ENCODE measurements around the gene L3MBTL3.

The L3MBTL3 gene

GRCh38 chr6:130018292-130018743 is at the start of gene L3MBTL3:
TSS of gene L3MBTL3 (plus strand) at chr6:130018581. CDS start at chr6:130042700, 24,119 bp downstream.
- in situ Hi-C loops (cut with MboI; ENCODE audit: low sequenced_read_pairs) = loop anchor here (25.0 kb wide), 1 partner anchor 406 kb away; no protein-coding TSS in a partner anchor

DNA sequence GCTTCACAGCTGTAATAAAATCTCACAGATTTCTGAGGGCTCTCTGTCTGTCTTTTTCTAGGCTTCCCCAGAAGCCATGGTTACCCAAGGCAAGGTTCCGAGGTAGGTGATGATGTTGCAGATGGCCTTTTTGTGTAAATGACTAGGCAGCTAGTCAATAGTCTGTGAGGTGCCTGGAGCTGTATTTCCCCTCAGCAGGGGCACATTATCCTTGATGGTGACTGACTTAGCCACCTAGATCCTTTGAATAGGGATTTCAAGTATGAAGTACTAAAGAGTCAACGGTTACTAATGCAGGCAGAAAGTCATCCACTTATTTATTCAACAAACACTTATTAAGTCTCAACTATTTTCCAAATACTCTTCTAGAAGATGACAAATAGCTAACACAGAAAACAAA is 49.3 kb upstream of the L3MBTL3 start:
- in situ Hi-C loops (cut with MboI; ENCODE audit: low sequenced_read_pairs) = no loop called here

DNA sequence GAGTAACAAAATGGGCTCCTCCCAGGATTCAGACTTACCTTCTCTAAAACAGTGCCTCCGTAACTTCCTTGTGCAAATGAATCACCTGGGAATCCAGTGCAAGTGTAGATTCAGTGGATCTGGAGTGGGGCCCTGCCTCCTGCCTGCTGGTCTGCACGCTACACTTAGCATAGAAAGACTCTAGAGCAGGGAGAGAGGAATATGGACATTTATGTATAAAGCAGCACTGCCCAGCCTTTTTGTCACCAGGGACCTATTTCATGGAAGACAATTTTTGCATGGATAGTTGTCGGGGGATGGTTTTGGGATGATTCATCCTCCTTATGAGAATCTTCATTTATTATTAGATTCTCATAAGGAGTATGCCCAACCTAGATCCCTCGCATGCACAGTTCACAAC is 42.3 kb upstream of the L3MBTL3 start:
- in situ Hi-C loops (cut with MboI; ENCODE audit: low sequenced_read_pairs) = no loop called here

GRCh38 chr6:129978148-129978916 is 40.0 kb upstream of the L3MBTL3 start:
- in situ Hi-C loops (cut with MboI; ENCODE audit: low sequenced_read_pairs) = no loop called here

- in situ Hi-C loops (cut with MboI; ENCODE audit: low sequenced_read_pairs) = no loop called here
Measured at GRCh38 chr6:129980821-129981220, 37.6 kb upstream of the L3MBTL3 start.

- in situ Hi-C loops (cut with MboI; ENCODE audit: low sequenced_read_pairs) = no loop called here
Measured at GRCh38 chr6:129981598-129981997, 36.8 kb upstream of the L3MBTL3 start.

GRCh38 chr6:129989396-129989795 is 29.0 kb upstream of the L3MBTL3 start:
- in situ Hi-C loops (cut with MboI; ENCODE audit: low sequenced_read_pairs) = no loop called here

GRCh38 chr6:129992881-129993280 is 25.5 kb upstream of the L3MBTL3 start:
- in situ Hi-C loops (cut with MboI; ENCODE audit: low sequenced_read_pairs) = no loop called here

- in situ Hi-C loops (cut with MboI; ENCODE audit: low sequenced_read_pairs) = no loop called here
Measured at GRCh38 chr6:129994410-129994809, 24.0 kb upstream of the L3MBTL3 start.

DNA sequence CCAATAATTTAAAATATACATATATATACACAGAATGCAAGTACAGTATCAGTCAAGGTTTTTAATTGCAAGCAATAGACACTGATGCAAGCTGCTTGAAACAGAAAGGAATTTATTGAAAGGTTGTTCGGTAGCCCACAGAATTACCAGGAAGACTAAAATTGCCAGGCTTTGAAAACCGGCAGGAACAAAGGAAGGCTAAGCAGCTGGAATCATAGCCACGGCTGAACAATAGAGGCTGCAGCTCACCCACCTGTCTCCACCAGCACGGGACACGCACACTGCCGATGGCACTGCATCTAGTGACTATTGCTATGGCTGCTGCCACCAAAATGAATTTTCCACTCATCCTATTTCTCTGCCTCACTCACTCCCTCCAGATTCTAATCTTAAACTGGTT is 22.0 kb upstream of the L3MBTL3 start:
- in situ Hi-C loops (cut with MboI; ENCODE audit: low sequenced_read_pairs) = no loop called here

DNA sequence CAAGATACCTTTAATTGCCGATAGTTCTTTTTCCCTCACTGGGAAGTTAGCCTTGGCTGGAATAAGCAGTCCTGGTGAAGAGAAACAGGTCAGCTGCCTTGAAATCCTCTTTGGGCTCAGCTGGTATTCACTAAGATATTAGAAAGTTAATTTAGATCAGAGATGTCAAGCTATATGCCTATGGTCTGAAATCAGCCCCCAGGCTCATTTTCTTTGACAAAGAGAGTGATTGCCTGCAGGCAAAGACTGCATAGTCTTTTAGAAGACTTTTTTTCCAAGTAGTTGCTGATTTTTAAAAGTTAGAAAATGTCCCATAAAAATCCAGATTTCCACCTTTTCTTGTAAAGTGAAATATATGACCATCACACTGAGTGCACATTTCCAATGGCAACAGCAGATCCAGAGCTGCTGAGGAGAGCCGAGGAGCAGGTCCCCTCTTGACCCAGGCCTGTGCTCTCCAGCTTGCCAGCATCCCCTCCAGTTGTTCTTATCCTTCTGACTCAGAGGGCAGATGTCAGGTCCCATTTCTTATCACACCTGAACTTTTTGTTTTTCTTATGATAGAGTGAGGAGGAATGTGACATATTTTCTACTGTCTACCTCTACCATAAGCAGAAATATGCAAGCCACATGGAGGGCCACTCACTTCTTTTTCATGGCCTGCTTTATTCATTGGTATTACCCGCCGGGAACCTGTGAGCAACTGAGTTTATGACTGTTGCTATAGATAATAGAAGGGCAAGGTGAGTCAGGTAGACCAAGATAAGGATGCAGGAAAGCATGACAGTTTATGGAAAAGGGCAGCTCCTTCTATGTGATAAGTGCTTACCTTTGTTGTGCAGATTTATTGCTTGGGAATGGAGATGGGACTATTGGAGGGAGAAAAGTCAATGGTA is 17.6 kb upstream of the L3MBTL3 start:
- in situ Hi-C loops (cut with MboI; ENCODE audit: low sequenced_read_pairs) = loop anchor here (25.0 kb wide), 1 partner anchor 388 kb away; no protein-coding TSS in a partner anchor

DNA sequence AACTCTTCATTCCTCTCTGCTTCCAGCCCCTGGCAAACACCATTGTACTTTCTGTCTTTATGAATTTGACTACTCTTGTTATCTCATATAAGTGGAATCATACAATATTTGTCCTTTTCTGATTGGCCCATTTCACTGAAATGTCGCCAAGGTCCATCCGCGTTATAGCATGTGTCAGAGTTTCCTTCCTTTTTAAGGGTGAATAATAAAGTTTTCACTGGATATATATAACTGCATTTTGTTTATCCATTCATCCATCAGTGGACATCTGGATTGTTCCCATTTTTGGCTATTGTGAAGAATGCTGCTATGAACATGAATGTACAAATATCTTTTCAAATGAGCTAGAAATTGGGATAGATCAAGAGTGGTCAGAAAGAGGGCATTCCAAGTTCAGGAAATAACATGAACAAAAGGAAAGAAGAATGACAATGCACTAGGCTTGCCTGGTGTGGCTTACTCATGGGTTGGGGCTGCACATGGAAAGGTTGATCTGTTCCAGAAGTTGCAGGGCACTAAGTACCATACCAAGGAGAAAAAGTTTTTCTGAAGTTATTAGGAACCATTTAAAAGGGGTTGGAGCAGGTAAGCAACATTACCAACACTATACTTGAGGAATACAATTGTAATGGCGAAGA is 10.0 kb upstream of the L3MBTL3 start:
- in situ Hi-C loops (cut with MboI; ENCODE audit: low sequenced_read_pairs) = loop anchor here (25.0 kb wide), 1 partner anchor 396 kb away; no protein-coding TSS in a partner anchor

DNA sequence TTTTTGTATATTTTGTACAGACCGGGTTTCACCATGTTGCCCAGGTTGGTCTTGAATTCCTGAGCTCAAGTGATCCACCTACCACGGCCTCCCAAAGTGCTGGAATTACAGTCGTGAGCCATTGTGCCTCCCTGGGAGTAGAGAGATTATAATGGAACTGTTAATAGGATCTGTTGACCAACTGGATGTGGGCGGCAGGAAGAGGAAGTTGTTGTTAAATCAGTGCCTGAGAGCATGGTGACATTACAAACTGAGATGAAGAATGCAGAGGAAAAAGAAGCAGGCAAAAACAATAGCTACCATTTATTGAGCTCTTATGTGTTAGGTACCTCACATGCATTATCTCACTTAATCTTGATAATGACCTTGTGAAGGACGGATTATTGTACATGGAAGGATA is 9.2 kb upstream of the L3MBTL3 start:
- in situ Hi-C loops (cut with MboI; ENCODE audit: low sequenced_read_pairs) = loop anchor here (25.0 kb wide), 1 partner anchor 397 kb away; no protein-coding TSS in a partner anchor

GRCh38 chr6:130010387-130010786 is 8.0 kb upstream of the L3MBTL3 start:
- in situ Hi-C loops (cut with MboI; ENCODE audit: low sequenced_read_pairs) = loop anchor here (25.0 kb wide), 1 partner anchor 398 kb away; no protein-coding TSS in a partner anchor

DNA sequence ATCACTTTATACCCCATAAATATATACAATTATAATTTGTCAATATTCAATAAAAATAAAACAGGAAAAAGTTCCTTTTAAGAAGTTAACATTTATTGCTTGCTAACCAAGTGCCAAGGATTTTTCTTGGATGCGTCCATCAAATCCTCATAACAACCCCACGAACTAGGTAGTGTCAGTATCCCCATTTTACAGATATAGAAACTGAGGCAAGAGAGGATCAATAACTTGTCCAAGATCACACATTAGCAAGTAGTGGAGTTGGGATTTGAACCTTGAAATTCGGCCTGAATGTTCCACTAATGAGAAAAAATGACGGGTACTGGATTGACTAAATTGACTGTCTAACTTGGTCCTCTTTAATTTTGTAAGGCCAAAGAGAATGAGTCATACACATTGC is 5.7 kb upstream of the L3MBTL3 start:
- in situ Hi-C loops (cut with MboI; ENCODE audit: low sequenced_read_pairs) = loop anchor here (25.0 kb wide), 1 partner anchor 400 kb away; no protein-coding TSS in a partner anchor

- in situ Hi-C loops (cut with MboI; ENCODE audit: low sequenced_read_pairs) = loop anchor here (25.0 kb wide), 1 partner anchor 407 kb away; no protein-coding TSS in a partner anchor
Measured at GRCh38 chr6:130018744-130019325, 454 bp downstream of the L3MBTL3 start.

DNA sequence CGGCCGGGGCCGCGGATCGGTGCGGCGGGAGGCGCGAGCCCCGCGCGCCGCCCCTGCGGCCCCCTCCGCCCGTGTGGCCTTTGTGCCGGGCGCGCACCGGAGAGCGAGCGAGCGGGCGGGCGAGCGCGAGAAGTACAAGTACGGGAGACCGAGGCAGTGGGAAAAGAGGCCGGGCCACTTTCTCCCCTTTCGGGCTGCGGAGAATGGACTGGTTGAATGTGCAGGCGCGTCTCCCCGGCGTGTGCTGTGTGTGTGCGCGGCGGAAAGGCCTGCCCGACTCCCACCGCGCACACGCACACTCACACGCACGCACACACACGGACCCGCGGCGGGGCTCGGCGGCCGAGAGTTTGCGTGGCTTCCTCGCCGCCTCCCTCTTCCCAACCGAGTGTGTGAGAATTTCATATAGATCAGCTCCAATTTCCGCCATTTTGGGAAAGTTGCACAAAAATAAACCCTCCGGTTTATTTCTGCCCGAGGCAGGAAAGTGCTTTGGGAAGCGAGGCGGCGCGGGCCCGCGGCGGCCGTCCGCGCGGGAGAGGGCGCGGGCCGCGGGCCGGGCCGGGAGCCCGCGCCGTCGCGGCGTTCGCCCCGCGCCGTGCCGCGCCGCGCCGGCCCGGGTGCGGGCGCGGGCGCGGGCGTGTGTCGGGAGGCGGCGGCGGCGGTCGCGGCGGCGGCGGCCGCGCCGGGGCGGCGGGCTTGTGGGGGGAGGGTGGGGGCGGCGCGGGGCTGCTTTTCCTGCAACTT is 1.1 kb downstream of the L3MBTL3 start:
- in situ Hi-C loops (cut with MboI; ENCODE audit: low sequenced_read_pairs) = loop anchor here (25.0 kb wide), 1 partner anchor 407 kb away; no protein-coding TSS in a partner anchor

- in situ Hi-C loops (cut with MboI; ENCODE audit: low sequenced_read_pairs) = loop anchor here (25.0 kb wide), 1 partner anchor 408 kb away; no protein-coding TSS in a partner anchor
Measured at GRCh38 chr6:130020073-130020906, 1.9 kb downstream of the L3MBTL3 start.

All from HL-60/S4 (cell line).